ENCODE data around the gene SSR1. TPM values are rescaled to one million over a fixed set of nuclear protein-coding genes. Genes with fewer than 3 reads are reported as not detected.
A peak's percentile ranks its signal among the peaks of the same experiment; 100 is the strongest.

Gene SSR1
- total and polyA plus RNA-seq, 9 of the 15 experiments (the other 6 are each of a cell fraction or from before 2014, with no cell fraction given): 87.7 to 220 (median 144) TPM

DNA sequence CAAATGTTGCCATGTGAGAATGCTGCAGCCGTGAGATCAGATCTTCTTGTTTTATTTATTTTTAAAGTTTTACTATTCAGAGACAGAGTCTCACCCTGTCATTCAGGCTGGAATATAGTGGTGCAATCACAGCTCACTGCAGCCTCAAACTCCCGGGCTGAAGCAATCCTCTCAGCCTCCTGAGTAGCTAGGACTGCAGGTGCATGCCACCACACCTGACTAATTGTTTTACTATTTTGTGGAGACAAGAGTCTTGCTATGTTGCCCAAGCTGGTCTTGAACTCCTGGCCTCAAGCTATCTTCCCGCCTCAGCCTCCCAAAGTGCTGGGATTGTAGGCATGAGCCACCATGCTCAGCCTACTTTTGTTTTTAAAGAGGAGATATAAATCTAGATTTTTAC is 22.5 kb upstream of the SSR1 start (continued):
- TF ChIP-seq, protein P1, sequence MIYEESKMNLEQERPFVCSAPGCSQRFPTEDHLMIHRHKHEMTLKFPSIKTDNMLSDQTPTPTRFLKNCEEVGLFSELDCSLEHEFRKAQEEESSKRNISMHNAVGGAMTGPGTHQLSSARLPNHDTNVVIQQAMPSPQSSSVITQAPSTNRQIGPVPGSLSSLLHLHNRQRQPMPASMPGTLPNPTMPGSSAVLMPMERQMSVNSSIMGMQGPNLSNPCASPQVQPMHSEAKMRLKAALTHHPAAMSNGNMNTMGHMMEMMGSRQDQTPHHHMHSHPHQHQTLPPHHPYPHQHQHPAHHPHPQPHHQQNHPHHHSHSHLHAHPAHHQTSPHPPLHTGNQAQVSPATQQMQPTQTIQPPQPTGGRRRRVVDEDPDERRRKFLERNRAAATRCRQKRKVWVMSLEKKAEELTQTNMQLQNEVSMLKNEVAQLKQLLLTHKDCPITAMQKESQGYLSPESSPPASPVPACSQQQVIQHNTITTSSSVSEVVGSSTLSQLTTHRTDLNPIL (CRISPR knock-in tag; IDR thresholded peaks at IDR 0.05): no peak

DNA sequence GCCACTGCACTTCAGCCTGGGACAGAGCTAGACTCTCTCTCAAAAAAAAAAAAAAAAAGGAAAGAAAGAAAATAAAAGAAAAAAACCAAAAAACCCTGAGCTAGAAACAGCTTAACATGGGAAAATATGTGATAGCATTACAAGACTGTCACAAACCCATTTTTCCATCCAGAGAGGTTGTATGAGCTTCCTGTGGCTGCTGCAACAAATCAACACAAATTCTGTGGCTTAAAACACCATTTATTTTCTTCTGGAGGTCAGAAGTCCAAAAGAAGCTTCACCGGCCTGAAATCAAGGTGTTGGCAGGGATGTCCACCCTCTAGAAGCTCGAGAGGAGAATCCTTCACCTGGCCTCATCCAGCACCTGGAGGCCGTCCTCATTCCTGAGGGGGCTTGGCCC is 21.7 kb upstream of the SSR1 start:
- Histone ChIP-seq H2AFZ (ENCODE audit: low read depth, low read length) (no peak overlapping the region), H3K9ac (ENCODE audit: insufficient read depth in 1 of 2, low read depth in 2 of 2, low read length in 2 of 2) (no peak overlapping the region), H3K4me2 (ENCODE audit: insufficient read depth, low read length) (no peak overlapping the region), H3K27me3 (ENCODE audit: control insufficient read depth in 2 of 2, insufficient read depth in 2 of 2, low read length in 2 of 2) (no peaks in the 10 kb centered on the region), H3K9me3 (replicated peaks; ENCODE audit: control insufficient read depth, insufficient read depth, low read depth, low read length) (no peaks in the 10 kb centered on the region), H3K4me3 (no peak overlapping the region), H3K4me1 (replicated peaks in 1 of 2; ENCODE audit: control insufficient read depth in 2 of 2, insufficient read depth in 2 of 2, low read length in 2 of 2) (no peaks in the 10 kb centered on the region; a peak in 2 of 5 replicates), H3K79me2 (ENCODE audit: control insufficient read depth, insufficient read depth, low read length) (no peaks in the 10 kb centered on the region), H3K27ac (ENCODE audit: extremely low read depth, low read depth, low read length) (no peak overlapping the region), H3K36me3 (ENCODE audit: control insufficient read depth, insufficient read depth, low read length) (no peaks in the 10 kb centered on the region), H3K9me1 (ENCODE audit: control insufficient read depth, insufficient read depth, low read length) (no peaks in the 10 kb centered on the region), H4K20me1 (replicated peaks; ENCODE audit: control insufficient read depth, insufficient read depth, low read length) (no peaks in the 10 kb centered on the region)
- 10% methylated on average over 3 of the region's 3 CpGs for WGBS (ENCODE audit: insufficient coverage, low coverage, missing lambda C conversion rate)
- in situ Hi-C loops (cut with MboI): no loop called here
- no peak for DNase-seq (ENCODE audit: extremely low read depth in 1 of 4, low spot score in 3 of 4)
- no TSS peak for BruUV-seq (replicated peaks)
- intact Hi-C loops (cut with micrococcal nuclease): no loop called here
- no peak for ATAC-seq
- TF ChIP-seq, protein P2, sequence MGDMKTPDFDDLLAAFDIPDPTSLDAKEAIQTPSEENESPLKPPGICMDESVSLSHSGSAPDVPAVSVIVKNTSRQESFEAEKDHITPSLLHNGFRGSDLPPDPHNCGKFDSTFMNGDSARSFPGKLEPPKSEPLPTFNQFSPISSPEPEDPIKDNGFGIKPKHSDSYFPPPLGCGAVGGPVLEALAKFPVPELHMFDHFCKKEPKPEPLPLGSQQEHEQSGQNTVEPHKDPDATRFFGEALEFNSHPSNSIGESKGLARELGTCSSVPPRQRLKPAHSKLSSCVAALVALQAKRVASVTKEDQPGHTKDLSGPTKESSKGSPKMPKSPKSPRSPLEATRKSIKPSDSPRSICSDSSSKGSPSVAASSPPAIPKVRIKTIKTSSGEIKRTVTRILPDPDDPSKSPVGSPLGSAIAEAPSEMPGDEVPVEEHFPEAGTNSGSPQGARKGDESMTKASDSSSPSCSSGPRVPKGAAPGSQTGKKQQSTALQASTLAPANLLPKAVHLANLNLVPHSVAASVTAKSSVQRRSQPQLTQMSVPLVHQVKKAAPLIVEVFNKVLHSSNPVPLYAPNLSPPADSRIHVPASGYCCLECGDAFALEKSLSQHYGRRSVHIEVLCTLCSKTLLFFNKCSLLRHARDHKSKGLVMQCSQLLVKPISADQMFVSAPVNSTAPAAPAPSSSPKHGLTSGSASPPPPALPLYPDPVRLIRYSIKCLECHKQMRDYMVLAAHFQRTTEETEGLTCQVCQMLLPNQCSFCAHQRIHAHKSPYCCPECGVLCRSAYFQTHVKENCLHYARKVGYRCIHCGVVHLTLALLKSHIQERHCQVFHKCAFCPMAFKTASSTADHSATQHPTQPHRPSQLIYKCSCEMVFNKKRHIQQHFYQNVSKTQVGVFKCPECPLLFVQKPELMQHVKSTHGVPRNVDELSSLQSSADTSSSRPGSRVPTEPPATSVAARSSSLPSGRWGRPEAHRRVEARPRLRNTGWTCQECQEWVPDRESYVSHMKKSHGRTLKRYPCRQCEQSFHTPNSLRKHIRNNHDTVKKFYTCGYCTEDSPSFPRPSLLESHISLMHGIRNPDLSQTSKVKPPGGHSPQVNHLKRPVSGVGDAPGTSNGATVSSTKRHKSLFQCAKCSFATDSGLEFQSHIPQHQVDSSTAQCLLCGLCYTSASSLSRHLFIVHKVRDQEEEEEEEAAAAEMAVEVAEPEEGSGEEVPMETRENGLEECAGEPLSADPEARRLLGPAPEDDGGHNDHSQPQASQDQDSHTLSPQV (IDR thresholded peaks at IDR 0.05): no peak
- TF ChIP-seq HEY1 (CRISPR knock-in tag; IDR thresholded peaks at IDR 0.05; ENCODE audit: borderline replicate concordance) (no peak), ZNF41 (CRISPR knock-in tag; conservative IDR thresholded peaks at IDR 0.05) (no peak), ZNF12 (CRISPR knock-in tag; IDR thresholded peaks at IDR 0.05) (0 out of 2 replicates have a peak, but pooled peaks have one; percentile 49)
- TF ChIP-seq, protein P3, sequence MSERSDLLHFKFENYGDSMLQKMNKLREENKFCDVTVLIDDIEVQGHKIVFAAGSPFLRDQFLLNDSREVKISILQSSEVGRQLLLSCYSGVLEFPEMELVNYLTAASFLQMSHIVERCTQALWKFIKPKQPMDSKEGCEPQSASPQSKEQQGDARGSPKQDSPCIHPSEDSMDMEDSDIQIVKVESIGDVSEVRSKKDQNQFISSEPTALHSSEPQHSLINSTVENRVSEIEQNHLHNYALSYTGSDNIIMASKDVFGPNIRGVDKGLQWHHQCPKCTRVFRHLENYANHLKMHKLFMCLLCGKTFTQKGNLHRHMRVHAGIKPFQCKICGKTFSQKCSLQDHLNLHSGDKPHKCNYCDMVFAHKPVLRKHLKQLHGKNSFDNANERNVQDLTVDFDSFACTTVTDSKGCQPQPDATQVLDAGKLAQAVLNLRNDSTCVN (CRISPR knock-in tag; IDR thresholded peaks at IDR 0.05): no peak
- no peak for FAIRE-seq
- CTCF ChIA-PET (ENCODE audit: low intra/inter-chr PET ratio): no interaction called here
- POLR2A ChIA-PET: interaction anchor here (1.7 kb wide), 1 partner anchor 22 kb away, joined by 4 read pairs; no protein-coding TSS in a partner anchor
